Progenitor cell of endocrine pancreas (in vitro differentiated cells): Measurements from ENCODE around the gene BPIFB1. TPM values are rescaled to one million over a fixed set of nuclear protein-coding genes. Genes with fewer than 3 reads are reported as not detected.
A peak's percentile ranks its signal among the peaks of the same experiment; 100 is the strongest.

Experiments used
- DNase-seq: peaks from one replicate; pipeline ENCODE4 v3.0.0; 2021; ENCODE audit warnings: low spot score; ENCODE audit not compliant: unreplicated experiment
- H3K27ac Mint-ChIP-seq: 2 replicates; pipeline ENCODE4 v1.8.0; 2021; ENCODE audit warnings: mild to moderate bottlenecking, moderate library complexity, mixed read lengths
- H3K27me3 Mint-ChIP-seq: 2 replicates; pipeline ENCODE4 v1.8.0; 2021; ENCODE audit warnings: mixed read lengths
- H3K36me3 Mint-ChIP-seq: 2 replicates; pipeline ENCODE4 v1.8.0; 2022; ENCODE audit warnings: mixed read lengths; ENCODE audit not compliant: insufficient read depth
- H3K4me1 Mint-ChIP-seq: 2 replicates; pipeline ENCODE4 v1.8.0; 2021; ENCODE audit warnings: low read depth, mixed read lengths
- H3K4me3 Mint-ChIP-seq: 2 replicates; pipeline ENCODE4 v1.8.0; 2021; ENCODE audit warnings: low read depth, mild to moderate bottlenecking, moderate library complexity, mixed read lengths
- H3K9me3 Mint-ChIP-seq: 2 replicates; pipeline ENCODE4 v1.8.0; 2021; ENCODE audit warnings: low read depth, mixed read lengths
- CTCF ChIP-seq: fragments of 200-600 bp; sonication (generic); IDR thresholded peaks from one replicate; pipeline ENCODE4 v1.5.0; 2021; ENCODE audit warnings: antibody characterized with exemption, mild to moderate bottlenecking; ENCODE audit not compliant: unreplicated experiment
- total RNA-seq: library from RNA; stranded (reverse); gene quantifications from 2 replicates; pipeline ENCODE4 v1.2.1, GENCODE V29; 2021

BPIFB1 gene
- total RNA-seq, 1 donor from 2014 or later, result not detected

GRCh38 chr20:33343521-33343920 lies 60.5 kb downstream of the BPIFB1 start:
- H3K4me1 Mint-ChIP-seq, result no peaks in the 10 kb centered on the region
- H3K27me3 Mint-ChIP-seq, result no peaks in the 10 kb centered on the region
- H3K4me3 Mint-ChIP-seq, result no peak overlapping the region
- H3K27ac Mint-ChIP-seq, result no peak overlapping the region
- no peak for TF ChIP-seq CTCF
- H3K36me3 Mint-ChIP-seq, result no peaks in the 10 kb centered on the region
- no peaks in the 10 kb centered on the region for H3K9me3 Mint-ChIP-seq
- no peak for DNase-seq

GRCh38 chr20:33345342-33345741 lies 62.3 kb downstream of the BPIFB1 start:
- no peak for DNase-seq
- Mint-ChIP-seq H3K27ac (no peak overlapping the region), H3K4me1 (no peaks in the 10 kb centered on the region), H3K27me3 (no peaks in the 10 kb centered on the region), H3K4me3 (no peak overlapping the region), H3K9me3 (no peaks in the 10 kb centered on the region), H3K36me3 (peaks cover 5% of the 10 kb centered on the region)
- no peak for TF ChIP-seq CTCF

DNA sequence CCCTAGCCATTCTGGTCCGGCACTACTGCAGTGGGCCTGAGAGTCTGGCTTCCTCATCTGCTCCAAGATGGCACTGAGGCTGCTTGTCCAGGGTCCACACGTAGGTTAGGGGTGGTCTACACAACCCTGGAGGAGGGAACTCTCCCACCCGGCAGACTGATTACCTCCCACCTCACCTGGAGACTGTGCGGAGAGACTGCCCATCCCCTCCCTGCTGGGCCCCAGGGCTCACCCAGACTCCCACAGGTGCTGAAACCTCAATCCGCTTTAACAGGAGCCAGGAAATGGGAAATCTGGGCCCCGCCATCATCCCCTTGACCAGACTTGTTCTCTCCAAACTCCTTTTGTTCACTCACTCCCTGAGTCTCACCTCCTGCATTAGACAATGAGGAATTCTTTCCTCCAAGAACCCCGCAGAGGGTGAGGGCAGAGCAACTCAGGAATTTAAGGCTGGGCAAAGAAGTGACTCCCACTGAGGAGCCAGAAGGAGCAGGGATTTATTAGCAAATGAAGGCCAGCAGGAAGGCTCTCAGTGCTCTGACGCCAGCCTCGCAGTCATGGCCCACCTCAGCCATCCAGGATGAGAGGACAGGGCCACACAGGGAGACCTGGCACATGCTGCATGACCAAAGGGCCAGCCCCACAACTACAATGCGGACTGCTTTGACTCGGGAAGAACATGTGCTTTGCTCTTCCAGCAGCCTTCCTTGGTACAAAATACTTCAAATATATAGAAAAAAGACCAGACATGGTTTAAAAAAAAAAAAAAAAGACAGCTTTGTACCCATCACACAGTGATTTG lies 65.3 kb downstream of the BPIFB1 start:
- no peaks in the 10 kb centered on the region for H3K9me3 Mint-ChIP-seq
- DNase-seq, result no peak
- H3K27ac Mint-ChIP-seq, result peak overlapping the region; percentile 43
- H3K27me3 Mint-ChIP-seq, result no peaks in the 10 kb centered on the region
- no peak for TF ChIP-seq CTCF
- H3K36me3 Mint-ChIP-seq, result peaks cover 12% of the 10 kb centered on the region
- H3K4me3 Mint-ChIP-seq, result no peak overlapping the region
- H3K4me1 Mint-ChIP-seq, result no peaks in the 10 kb centered on the region

DNA sequence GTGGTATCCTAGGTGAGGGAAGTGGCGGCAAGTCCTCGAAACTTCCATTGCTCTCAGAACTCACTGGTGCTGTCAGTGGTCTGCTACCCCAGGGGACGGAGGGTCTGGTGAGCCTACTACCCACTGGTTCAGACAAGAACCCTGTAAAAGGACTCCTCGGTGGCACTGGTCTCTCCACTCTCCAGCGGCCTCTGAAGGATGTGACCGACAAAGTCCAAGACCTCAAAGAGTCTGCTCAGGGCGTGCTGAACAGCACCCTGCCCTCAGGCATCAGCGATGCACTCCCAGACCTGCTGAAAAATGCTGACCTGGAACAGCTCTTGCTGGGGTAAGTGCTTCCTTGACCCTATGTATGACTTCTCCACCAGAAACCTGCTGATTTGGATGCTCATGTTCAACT lies 66.5 kb downstream of the BPIFB1 start:
- H3K4me3 Mint-ChIP-seq, result no peak overlapping the region
- peaks cover 14% of the 10 kb centered on the region for H3K36me3 Mint-ChIP-seq
- H3K9me3 Mint-ChIP-seq, result no peaks in the 10 kb centered on the region
- H3K27me3 Mint-ChIP-seq, result no peaks in the 10 kb centered on the region
- no peak overlapping the region for H3K27ac Mint-ChIP-seq
- no peaks in the 10 kb centered on the region for H3K4me1 Mint-ChIP-seq
- no peak for TF ChIP-seq CTCF
- no peak for DNase-seq

GRCh38 chr20:33351696-33352095 lies 68.7 kb downstream of the BPIFB1 start:
- H3K36me3 Mint-ChIP-seq, result peaks cover 17% of the 10 kb centered on the region
- H3K27me3 Mint-ChIP-seq, result no peaks in the 10 kb centered on the region
- no peak for TF ChIP-seq CTCF
- H3K27ac Mint-ChIP-seq, result peak overlapping the region; percentile 45
- no peak overlapping the region for H3K4me3 Mint-ChIP-seq
- DNase-seq, result no peak
- H3K9me3 Mint-ChIP-seq, result no peaks in the 10 kb centered on the region
- no peaks in the 10 kb centered on the region for H3K4me1 Mint-ChIP-seq
